ENCODE data around the gene RRP1. TPM values are rescaled to one million over a fixed set of nuclear protein-coding genes. Genes with fewer than 3 reads are reported as not detected.
A peak's percentile ranks its signal among the peaks of the same experiment; 100 is the strongest.

Gene RRP1
- polyA plus RNA-seq, 1 donor = 20.3 TPM

GRCh38 chr21:43759651-43760050 is 29.7 kb upstream of the RRP1 start:
- DNase-seq = no peak

- DNase-seq = no peak
These were observed 28.9 kb upstream of the RRP1 start for GRCh38 chr21:43760391-43760958.

DNA sequence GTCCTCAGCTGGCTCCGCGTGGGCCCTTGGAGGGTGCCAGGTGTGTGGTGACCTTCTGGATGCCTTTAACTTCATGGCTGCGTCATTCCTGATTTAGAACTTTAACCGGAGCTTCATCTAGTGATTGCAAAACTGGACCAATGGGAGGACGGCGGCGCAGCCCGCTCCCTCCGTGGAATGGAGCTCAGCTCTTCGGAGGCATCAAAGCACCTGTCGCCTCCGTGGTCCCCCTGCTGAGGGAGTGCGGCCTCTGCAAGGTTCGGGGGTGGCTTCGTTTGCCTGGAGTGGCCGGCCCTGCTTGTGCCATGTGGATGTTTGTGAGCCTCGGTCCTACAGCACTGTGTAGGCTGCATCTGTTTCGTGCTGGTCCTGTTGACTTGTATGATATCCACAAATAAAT is 27.5 kb upstream of the RRP1 start:
- DNase-seq = no peak

DNA sequence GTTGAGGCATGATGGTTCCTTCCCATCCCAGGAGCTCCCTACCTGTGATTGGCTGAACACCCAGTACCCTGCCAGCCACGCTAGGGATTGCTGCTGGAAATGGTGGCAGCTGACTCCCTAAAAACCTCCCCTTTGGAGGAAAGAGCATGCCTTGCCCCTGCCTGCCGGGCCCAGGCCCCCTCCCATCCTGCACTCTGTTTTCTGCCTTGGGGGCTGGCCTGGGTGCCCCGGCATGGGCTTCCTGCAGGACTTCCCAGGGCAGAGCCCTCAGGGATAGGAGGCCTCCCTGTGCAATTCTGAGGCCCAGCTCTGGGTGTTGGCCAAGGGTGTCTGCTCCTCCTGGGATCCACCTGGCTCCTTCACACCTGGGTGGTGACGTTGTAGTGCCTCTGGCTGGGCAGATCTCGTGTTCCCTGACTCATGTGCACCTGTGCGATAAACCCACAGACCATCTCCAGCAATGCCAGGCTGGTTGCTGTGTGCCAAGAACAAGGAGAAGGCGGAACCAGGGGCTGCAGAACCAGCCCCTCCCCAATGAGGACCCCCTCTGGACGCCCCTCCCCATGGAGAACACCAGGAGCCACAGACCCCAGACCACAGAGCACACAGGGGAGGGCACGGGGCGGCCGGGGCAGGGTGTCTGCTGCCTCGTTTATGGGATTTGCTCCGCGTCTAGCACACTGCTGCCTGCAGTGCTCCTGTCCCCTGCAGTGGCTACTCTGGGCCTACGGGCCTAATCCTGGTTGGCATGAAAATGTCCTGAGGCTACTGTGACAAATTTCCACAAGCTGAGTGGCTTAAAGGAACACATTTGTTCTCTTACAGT is 26.9 kb upstream of the RRP1 start:
- DNase-seq = no peak

DNA sequence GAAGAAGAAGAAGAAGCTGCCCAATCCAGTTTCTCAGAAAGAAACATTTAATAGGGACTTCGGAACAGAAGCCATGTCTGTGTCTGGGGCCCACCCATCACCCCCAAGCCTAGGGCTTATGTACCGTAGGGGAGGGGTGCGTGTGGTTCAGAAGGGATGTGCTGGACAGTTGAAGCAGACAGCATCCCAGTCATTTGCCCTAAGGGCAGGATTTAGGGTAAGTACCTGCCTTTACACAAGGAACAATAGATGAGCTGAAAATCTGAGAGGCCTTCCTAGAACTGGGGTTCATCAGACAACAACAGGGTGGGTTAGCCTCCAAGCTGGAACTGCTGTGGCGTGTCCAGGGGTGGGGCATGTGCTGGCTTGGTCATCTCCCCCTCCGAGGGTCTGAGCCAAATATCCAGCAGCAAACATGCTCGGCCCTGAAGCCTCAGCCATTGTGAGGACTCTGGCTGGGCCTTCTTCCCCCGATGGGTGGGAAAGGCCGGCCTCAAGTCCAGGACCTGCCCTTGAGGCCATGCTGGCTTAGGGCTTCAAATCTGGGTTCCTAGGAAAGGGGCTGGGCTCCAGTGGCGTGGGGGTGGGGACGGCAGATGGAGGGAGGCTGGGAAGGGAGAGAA is 25.4 kb upstream of the RRP1 start:
- no peak for DNase-seq

DNA sequence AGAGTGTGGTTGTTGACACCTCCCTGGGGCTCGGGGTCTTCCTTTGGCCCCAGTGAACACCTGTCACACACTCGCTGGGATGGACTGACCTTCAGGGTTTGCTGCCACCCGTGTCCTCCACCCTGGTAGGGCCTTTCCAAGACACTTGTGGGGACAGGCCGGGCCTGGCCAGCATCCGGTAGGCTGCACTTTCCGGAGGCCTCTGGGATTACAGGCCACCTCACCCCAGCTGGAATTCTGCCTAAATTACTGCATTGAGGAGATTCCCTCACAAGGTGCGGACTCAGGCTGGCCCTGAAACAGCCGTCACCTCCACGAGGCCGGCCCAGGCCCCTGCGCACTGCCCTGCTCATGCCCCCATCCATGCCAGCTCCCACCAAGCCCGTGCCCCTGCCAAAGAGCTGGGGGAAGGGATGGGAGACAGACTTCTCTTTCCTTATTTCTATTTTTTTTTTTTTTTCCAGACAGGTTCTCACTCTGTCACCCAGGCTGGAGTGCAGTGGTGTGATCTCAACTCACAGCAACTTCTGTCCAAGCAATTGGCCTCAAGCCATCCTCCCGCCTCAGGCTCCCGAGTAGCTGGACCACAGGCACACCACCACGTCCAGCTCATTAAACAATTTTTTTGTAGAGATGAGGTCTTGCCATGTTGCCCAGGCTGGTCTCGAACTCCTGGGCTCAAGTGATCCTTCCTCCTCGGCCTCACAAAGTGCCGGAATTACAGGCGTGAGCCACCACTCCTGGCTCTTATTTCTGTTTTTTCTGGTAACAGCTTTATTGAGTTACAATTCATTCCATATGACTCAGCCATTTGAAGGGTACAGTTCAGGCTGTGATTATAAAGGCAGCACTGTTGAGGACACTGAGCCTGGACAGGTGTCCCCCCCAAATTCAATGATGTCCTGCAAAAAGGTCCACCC is 24.5 kb upstream of the RRP1 start:
- DNase-seq = no peak

DNA sequence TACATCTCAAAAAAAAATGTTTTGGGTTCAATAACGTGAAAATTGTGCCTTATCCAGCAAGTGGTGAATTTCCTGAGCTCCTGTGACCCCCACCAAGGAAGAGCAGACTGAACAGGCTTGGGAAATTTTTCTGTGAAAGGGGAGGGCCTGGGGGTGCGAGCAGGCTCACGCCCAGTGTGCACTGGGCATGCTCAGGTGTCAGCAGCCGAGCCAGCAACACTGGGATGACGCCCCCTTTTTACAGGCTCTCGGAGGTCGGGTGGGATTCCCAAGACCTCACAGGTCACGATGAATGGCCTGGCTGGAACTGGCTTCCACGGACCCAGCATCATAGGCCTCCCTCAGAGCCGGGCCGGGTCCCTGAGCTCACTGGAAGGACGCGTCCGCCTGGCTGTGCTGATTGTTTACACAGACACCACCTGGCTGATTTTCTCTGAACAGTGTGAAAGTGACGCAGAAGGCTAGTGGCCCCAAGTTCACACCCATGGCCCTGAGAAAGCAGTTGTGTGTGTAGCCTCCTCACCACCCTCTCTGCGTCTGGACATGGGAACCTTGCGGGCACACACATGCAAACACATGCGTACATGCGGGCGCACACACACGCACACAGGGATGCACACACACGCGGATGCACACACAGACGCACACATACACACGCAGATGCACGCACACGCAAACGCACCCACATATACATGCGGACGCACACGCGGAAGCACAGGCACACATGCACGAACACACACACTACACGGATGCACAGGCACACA is 22.5 kb upstream of the RRP1 start:
- DNase-seq = no peak

DNA sequence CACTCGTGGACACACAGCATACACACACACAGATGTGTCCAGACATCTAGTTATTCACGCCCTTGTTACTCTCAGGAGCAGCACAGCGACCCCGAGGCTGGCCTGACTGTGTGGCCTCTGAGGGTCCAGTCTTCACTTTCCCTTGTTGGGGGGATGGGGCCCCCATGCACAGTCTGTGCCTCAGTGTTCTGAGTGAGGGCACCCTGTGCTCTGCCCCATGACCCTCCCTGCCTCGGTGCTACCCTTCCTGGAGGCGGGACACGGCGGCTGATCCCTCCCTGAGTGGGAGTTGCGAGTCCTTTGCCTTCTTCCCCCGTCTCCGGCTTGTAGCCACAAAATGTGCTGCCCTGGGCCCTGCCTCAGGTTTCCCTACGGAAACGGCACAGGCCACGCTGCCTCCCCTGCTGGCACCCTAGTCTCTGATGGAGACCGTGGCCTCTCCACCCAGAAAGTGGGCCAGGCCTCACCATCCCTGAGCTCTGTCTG is 21.8 kb upstream of the RRP1 start:
- no peak for DNase-seq

DNA sequence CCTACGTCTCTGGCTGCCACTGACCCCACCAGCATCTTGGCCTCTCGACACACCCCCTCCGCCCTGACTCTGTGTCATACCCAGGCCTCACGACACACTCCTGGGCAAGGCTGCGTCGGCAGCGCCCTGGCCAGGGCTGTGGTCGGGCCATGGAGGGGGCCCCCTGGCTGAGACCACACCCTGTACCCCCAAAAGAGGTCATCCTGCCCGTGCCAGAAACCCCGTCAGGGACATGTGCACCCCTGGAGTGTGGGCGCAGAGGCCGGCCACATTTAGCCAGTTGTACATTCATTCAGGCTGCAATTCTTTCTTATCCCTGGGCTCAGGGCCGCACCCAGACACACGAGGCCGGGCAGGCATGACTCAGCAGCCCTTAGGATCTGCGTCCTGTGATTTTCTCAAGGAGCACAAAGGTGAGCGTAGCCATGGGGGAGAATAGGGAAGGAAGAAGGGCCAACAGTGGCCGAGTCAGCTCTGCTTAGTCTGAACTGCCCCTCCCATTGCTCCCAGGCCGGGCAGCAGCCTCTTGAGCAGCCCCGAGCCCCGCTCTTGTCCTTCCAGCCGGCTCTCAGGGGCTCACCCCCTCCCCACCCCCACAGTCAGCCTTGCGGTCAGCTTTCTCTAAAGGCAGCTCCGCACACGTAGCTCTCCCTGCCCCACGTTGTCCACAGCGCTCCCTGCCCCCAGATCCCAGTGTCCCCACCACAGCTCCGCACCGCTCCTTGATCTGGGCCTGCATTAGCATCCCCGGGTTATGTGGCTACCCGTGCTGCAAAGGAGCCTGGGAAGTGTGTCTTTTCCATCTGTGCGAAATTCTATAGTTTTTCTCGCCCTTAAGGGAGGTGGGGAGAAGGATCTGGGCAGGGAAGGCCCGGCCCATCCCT is 21.2 kb upstream of the RRP1 start:
- no peak for DNase-seq

DNA sequence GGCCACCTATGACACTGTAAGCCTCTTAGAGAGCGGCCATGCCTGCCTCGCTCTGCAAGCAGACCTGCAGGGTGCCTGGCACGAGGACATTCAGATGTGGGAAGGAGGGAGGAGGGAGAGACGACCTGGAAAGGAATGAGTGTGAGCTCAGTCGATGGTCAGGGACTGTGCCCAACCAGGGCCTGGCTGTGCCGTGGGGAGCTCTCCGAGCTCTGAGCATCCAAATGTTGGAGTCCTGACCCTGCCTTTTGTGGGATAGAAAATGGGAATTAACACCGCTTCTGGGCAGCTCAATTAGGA is 20.6 kb upstream of the RRP1 start:
- DNase-seq = no peak

GRCh38 chr21:43769325-43769958 is 19.9 kb upstream of the RRP1 start:
- no peak for DNase-seq

- DNase-seq = no peak
These were observed 19.2 kb upstream of the RRP1 start for GRCh38 chr21:43770066-43770655.

DNA sequence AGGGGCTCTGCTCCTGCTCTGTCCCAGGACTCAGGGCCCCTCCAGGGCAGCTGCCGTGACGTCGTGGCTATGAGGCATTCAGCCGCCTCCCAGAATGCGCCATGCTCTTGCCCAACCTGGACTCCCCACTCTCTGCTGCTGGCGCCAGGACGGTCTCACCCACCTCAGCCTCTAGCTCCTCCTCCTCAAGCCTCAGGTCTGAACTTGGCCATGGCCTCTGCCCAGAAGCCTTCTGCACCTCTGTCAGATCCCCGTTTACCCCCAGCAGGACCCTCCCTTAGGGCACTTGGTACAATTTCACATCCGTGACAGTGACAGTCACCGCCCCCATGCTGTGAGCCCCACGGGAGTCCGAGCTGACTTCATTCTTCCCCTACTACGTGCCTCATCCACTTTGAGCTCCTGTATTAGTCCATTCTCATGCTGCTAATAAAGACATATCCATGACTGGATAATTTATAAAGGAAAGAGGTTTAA is 18.1 kb upstream of the RRP1 start:
- DNase-seq = no peak

DNA sequence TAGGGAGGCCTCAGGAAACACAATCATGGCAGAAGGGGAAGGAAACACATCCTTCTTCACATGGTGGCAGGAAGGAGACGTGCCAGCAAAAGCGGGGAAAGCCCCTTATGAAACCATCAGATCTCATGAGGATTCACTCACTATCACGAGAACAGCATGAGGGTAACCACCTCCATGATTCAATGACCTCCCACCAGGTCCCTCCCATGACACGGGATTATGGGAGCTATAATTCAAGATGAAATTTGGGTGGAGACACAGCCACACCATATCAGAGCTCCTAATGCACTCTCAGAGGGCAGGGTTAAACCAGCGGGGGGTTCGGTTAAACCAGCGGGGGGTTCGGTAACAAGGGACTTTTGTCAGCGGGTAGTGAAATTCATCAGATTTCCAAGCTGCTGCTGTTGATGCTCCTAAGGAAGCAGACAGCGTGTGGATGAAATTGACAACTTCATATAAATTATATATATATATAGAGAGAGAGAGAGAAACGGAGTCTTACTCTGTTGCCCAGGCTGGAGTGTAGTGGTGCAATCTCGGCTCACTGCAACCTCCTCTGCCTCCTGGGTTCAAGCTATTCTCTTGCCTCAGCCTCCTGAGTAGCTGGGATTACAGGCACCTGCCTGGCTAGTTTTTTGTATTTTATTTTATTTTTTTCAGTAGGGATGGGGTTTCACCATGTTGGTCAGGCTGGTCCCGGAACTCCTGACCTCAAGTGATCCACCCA is 17.5 kb upstream of the RRP1 start:
- DNase-seq = no peak

- DNase-seq = no peak
These were observed 17.0 kb upstream of the RRP1 start for GRCh38 chr21:43772425-43772821.

GRCh38 chr21:43774163-43774562 is 15.2 kb upstream of the RRP1 start:
- DNase-seq = no peak

- no peak for DNase-seq
These were observed 14.2 kb upstream of the RRP1 start for GRCh38 chr21:43775190-43775589.

DNA sequence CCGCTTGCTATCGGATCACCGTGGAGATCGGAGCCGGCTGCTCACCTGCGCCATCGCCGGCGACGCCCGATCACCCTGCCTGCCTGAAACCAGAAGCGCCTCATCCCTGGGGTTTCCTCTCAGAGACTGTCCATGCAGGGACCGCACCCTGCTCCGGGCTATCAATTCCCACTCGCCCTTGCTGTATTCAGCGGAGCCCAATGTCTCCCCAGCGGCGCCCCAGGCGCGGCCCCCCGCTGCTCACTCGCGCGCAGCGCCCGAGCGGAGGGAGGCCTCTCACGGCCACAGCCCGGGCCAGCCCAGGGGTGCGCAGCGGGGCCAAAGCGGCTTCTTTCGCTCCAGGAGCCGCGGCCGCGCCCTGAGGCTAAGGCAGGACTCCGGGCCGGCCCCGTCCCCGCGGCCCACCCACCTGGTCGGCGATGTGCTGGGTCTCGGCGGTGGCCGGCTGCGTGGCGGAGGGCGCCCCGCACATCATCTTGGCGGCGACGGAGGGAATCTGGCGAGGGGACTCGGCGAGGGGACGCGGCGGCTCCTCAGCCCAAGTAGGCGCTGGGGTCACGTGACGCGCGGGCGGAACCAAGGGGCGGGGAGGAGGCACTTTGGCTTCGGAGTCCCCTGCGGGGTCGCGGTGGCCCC is 13.5 kb upstream of the RRP1 start, which contains the start of gene CSTB:
Gene CSTB, minus strand, starts transcription at position 514 of the 636 bp plus-strand sequence. Its CDS starts 39 bp downstream, at position 475.
- peak; percentile 80 for DNase-seq

DNA sequence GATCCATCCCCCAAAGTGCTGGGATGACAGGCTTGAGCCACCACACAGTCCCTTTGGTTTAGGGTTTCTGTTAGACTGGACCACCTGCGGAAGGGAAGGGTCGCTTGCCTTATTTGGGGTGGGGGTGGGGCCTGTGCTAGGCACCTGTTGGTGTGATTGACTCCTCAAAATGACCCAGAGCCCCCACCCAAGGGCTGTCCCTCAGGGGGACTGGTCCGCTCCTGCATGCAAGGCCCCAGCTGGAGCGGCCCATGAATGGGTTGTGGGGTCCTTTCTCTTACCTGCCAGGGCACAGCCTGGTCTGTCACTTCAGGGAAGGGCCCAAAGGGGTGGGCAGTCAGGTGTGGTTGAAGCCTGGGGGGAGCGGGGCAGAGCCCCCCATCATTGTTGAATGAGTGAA is 11.4 kb upstream of the RRP1 start:
- DNase-seq = no peak
